AML-193 (cell line): ENCODE data around the gene INTS2.
"Not testable (repeated sequence)": the region's sequence is repeated elsewhere in the genome, so short reads cannot be mapped to it uniquely, and the experiment has no call there.

Experiments
- DNase-seq, 2 experiments: peaks; one replicate each; lab custom pipeline; 2025; lab: John Stamatoyannopoulos, UW

Gene INTS2, protein sequence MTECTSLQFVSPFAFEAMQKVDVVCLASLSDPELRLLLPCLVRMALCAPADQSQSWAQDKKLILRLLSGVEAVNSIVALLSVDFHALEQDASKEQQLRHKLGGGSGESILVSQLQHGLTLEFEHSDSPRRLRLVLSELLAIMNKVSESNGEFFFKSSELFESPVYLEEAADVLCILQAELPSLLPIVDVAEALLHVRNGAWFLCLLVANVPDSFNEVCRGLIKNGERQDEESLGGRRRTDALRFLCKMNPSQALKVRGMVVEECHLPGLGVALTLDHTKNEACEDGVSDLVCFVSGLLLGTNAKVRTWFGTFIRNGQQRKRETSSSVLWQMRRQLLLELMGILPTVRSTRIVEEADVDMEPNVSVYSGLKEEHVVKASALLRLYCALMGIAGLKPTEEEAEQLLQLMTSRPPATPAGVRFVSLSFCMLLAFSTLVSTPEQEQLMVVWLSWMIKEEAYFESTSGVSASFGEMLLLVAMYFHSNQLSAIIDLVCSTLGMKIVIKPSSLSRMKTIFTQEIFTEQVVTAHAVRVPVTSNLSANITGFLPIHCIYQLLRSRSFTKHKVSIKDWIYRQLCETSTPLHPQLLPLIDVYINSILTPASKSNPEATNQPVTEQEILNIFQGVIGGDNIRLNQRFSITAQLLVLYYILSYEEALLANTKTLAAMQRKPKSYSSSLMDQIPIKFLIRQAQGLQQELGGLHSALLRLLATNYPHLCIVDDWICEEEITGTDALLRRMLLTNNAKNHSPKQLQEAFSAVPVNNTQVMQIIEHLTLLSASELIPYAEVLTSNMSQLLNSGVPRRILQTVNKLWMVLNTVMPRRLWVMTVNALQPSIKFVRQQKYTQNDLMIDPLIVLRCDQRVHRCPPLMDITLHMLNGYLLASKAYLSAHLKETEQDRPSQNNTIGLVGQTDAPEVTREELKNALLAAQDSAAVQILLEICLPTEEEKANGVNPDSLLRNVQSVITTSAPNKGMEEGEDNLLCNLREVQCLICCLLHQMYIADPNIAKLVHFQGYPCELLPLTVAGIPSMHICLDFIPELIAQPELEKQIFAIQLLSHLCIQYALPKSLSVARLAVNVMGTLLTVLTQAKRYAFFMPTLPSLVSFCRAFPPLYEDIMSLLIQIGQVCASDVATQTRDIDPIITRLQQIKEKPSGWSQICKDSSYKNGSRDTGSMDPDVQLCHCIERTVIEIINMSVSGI

GRCh38 chr17:61927208-61928100 is at the start of gene INTS2:
TSS of gene INTS2 (minus strand) at chr17:61927982. CDS start at chr17:61926644, 1,338 bp downstream.
- DNase-seq = peak; percentile 95 to 96

- no peak for DNase-seq
Observed at GRCh38 chr17:61974115-61974514, 46.3 kb upstream of the INTS2 start.

GRCh38 chr17:61972311-61972710 is 44.5 kb upstream of the INTS2 start:
- no peak for DNase-seq

DNA sequence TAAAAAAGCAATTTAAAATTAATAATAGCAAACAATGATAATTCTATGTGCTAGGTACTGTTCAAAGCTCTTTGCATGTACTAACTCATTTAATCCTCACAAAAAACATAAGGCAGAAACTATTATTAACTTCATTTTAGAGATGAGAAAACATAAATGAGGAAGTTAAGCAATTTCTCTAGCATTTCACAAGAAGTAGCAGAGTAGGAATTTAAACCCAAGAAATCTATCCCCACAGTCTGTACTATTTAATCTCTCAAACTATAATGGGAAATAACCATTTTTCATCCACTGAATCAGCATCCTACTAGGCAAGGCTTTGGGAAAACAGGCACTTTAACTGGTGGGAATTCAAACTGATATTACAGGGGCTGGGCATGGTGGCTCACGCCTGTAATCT is 42.2 kb upstream of the INTS2 start:
- peak; percentile 87 to 89 for DNase-seq

- no peak for DNase-seq
Observed at GRCh38 chr17:61968757-61969156, 41.0 kb upstream of the INTS2 start.

GRCh38 chr17:61967729-61968128 is 39.9 kb upstream of the INTS2 start:
- DNase-seq = no peak

DNA sequence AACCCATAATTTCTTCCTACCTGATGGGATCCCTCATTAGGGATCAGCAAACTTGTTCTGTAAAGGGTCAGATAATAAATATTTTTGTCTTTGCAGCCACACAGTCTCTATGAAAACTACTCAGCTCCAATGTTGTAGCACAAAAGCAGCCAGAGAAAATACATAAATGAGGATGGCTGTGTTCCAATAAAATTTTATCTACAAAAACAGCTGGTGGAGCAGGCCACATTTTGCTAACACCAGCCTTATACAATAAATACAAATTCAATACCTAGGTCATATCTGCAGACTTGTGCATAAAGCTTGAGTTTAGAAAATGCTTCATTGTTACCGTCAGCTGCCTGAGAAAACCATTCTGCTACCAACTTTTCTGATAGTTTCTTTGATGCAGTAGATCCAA is 38.4 kb upstream of the INTS2 start:
- DNase-seq = no peak

- no peak for DNase-seq
Observed at GRCh38 chr17:61955619-61956018, 27.8 kb upstream of the INTS2 start.

DNA sequence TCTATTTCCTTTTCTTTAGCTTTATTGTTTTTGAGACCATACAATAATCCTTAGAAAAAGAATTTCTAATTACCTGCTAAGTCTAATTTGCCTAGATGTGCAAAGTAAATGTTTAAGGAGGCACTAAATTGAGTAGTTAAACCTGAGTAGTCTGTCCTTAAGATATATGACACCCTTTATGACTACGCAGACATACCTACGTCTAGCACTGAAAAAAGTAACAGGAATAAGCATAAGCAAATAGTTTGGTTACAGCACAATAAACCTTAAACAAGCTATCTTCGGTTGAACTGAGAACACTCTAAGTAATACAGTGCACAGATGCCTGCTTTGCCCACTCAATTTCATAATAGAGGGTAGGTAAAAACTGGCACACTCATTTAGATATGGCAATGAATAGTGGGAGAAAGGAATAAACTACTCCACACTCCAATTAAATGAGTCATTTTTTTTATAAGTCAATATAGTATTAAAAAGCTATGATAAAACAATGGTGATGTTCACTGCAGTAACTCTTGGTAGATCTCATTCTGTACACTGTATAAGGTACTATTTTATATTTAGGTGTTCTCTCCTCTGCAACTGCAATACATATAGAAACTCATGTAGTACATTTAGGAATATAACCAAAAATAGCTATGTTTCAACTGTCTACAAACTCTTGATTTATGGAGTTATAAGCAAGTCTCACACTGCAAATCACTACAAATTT is 19.7 kb upstream of the INTS2 start:
- DNase-seq = no peak

DNA sequence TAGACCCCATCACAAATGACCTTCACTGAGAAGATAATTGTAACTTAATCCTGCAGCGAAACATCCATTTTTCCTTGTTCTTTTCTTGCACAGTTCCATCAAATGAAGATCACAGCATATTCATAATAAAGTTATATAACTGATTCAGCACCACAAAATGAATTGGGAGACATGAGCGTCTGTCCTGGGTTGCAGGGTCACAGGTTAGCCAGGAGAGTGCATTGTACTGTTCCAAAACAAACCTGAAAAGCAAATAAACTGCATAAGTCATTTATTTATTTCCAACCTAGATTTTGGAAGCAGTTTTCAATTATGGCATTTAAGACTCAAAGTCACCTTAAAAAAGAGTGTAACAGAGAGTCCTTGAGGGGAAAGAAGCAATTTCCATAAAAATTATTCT is 18.6 kb upstream of the INTS2 start:
- DNase-seq = no peak

DNA sequence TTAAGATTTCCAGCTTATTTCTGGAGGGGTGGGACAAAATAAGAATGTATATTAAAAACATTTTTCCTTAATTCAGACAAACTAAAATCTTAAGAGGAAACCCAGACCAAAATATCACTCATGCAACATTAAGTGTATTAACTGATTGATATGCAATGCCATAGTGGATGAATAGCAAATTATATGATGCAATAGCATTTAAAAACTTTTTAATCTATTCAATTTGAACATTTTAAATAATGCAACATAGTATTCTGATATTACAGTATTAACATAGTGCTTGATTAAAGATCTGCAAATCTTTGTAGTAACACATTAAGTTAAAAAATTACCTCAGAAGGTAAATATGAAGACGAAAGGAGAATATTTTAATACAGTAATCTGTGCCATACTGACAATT is 15.3 kb upstream of the INTS2 start:
- no peak for DNase-seq

GRCh38 chr17:61942085-61942484 is 14.3 kb upstream of the INTS2 start:
- no peak for DNase-seq

DNA sequence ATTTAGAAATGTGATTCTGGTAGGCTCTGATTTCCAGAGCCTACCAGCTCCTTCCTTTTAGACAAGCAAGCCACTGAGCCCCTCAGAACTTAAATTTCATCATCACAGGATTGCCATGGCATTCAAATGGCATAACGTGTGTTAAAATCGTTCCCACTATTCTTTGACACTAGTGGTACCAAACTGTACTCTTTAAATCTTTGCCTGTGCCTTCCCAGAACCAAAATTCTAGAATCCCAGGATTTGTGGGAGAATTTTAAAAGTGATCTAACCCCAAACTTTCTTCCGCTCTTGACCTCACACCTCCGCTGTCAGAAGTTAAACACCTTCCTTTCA is 287 bp upstream of the INTS2 start:
- no peak for DNase-seq

GRCh38 chr17:61926826-61927207 is 965 bp downstream of the INTS2 start:
- no peak for DNase-seq

DNA sequence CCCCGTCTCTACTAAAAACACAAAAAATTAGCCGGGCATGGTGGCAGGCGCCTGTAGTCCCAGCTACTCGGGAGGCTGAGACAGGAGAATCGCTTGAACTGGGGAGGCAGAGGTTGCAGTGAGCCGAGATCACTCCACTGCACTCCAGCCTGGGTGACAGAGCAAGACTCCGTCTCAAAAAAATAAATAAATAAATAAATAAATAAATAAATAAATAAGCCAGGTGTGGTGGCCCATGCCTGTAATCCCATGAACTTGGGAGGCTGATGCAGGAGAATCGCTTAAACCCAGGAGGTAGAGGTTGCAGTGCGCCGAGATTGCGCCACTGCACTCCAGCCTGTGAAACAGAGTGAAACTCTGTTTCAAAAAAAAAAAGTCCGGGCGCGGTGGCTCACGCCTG is 12.6 kb downstream of the INTS2 start:
- not testable (repeated sequence) for DNase-seq

DNA sequence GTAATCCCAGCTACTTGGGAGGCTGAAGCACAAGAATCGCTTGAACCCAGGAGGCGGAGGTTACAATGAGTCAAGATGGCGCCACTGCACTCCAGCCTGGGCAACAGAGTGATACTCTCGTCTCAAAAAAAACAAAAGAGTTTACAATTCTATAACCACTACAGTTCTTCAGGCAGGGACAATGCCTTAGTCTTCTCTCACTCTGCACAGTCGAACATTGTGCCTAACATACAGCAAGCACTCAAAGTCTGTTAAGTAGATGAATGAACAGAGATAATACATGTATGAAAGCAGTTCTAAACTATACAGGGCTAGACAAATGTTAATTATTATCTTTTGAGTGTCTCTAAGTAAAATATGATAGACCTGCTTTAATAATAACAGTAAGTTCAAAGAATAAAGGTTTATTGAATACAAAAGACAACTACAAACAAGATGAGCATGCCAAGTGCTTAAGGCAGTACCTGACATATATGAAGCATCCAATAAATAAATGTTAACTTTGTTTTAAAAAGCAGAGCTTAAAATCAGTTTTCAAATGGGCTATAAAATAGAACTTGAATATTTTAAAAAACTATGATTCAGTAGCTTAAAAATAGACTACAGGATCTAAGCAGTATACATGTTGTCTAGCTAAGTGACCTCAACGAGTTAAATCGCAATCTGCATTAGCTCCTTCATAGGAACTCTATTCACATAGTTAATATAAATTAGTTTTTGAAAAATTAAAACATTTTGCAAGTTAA is 19.3 kb downstream of the INTS2 start:
- no peak for DNase-seq

DNA sequence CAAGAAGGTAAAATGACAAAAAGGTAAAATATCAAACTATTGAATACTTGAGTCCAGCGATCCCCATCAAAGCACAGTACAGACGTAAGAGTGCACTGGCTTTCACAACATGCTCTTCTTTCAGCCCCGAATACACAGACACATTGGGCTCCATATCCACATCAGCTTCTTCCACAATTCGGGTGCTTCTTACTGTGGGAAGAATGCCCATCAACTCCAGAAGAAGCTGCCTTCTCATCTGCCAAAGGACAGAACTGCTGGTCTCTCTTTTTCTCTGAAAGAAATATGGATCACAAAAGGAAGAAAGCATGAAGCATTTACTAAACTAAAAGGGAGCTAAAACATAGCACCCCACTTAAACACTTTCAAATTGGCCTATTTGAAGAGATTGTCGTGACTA is 20.4 kb downstream of the INTS2 start:
- DNase-seq = no peak

DNA sequence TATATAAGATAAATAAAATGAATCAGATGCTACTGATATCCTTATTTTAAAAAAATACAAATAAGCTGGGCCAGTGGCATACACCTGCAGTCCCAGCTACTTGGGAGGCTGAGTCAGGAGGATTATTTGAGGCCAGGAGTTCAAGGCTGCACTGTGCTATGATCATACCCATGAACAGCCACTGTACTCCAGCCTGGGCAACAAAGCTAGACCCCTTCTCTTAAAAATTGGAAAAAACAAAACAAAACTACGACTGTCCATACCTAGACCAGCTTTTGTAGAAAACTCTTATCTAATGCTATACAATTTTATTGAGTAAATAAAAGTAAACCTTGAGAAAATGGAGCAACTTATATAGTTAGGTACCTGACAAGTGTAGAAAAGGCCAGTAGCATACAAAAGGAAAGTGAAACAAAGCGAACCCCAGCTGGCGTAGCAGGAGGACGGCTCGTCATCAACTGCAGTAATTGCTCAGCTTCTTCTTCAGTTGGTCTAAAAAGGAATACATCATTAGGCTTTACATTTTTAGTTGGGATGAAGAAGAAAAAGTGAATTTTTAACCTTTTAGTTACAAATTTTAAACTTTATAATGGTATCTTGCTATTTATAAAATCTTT is 23.6 kb downstream of the INTS2 start:
- no peak for DNase-seq

- no peak for DNase-seq
Observed at GRCh38 chr17:61903251-61903650, 24.5 kb downstream of the INTS2 start.
